Loucy (cell line): ENCODE results near the gene COL27A1.
"Not testable (repeated sequence)": the region's sequence is repeated elsewhere in the genome, so short reads cannot be mapped to it uniquely, and the experiment has no call there.

ENCODE experiments used
- H2AFZ ChIP-seq: fragments of 200-600 bp; sonication (generic); 2 replicates; pipeline ENCODE4 v1.6.0; 2016; ENCODE audit warnings: antibody characterized with exemption, mild to moderate bottlenecking, low read length, moderate library complexity
- H3F3A ChIP-seq: fragments of 200-600 bp; 2 replicates; pipeline ENCODE4 v1.6.0; 2016; ENCODE audit warnings: antibody characterized with exemption, low read depth, mild to moderate bottlenecking
- H3K27me3 ChIP-seq: fragments of 200-600 bp; sonication (generic); 2 replicates; pipeline ENCODE4 v1.6.1; 2014; ENCODE audit warnings: low read length, mild to moderate bottlenecking; ENCODE audit not compliant: insufficient read depth, poor library complexity, severe bottlenecking
- H3K36me3 ChIP-seq: fragments of 200-600 bp; sonication (generic); 2 replicates; pipeline ENCODE4 v1.6.1; 2016; ENCODE audit warnings: low read length; ENCODE audit not compliant: insufficient read depth
- H3K4me1 ChIP-seq: fragments of 200-600 bp; sonication (generic); 2 replicates; pipeline ENCODE4 v1.5.1; 2014; ENCODE audit warnings: low read length, mild to moderate bottlenecking; ENCODE audit not compliant: insufficient read depth, poor library complexity, severe bottlenecking
- H3K4me2 ChIP-seq: fragments of 200-600 bp; sonication (generic); 2 replicates; pipeline ENCODE4 v1.6.0; 2014; ENCODE audit warnings: antibody characterized with exemption, low read length, low read depth, mild to moderate bottlenecking; ENCODE audit not compliant: poor library complexity, severe bottlenecking
- H3K4me3 ChIP-seq: fragments of 200-600 bp; sonication (generic); 2 replicates; pipeline ENCODE4 v1.5.1; 2014; ENCODE audit warnings: low read length, mild to moderate bottlenecking, mixed read lengths; ENCODE audit not compliant: poor library complexity, severe bottlenecking
- H3K79me2 ChIP-seq: fragments of 200-600 bp; sonication (generic); 2 replicates; pipeline ENCODE4 v1.6.1; 2014; ENCODE audit warnings: low read length; ENCODE audit not compliant: insufficient read depth
- H3K9ac ChIP-seq: fragments of 200-600 bp; sonication (generic); 2 replicates; pipeline ENCODE4 v1.6.0; 2014; ENCODE audit warnings: mild to moderate bottlenecking, low read depth, low read length, moderate library complexity; ENCODE audit not compliant: poor library complexity, severe bottlenecking
- H3K9me2 ChIP-seq: fragments of 200-600 bp; sonication (generic); replicated peaks from 2 replicates; pipeline ENCODE4 v1.6.1; 2016; ENCODE audit warnings: low read depth, low read length, mixed read lengths
- H3K9me3 ChIP-seq: fragments of 200-600 bp; sonication (generic); 2 replicates; pipeline ENCODE4 v1.6.1; 2014; ENCODE audit warnings: mild to moderate bottlenecking, antibody characterized with exemption, low read length, low read depth; ENCODE audit not compliant: insufficient read depth
- H4K20me1 ChIP-seq: fragments of 200-600 bp; sonication (generic); 2 replicates; pipeline ENCODE4 v1.6.0; 2014; ENCODE audit warnings: antibody characterized with exemption, low read length, mild to moderate bottlenecking; ENCODE audit not compliant: insufficient read depth, poor library complexity, severe bottlenecking
- CTCF ChIP-seq: fragments of 200-600 bp; sonication (generic); conservative IDR thresholded peaks from 2 replicates; pipeline ENCODE4 v1.5.1; 2014; ENCODE audit warnings: mild to moderate bottlenecking, antibody characterized with exemption, low read length
- EZH2phosphoT487 ChIP-seq: fragments of 200-600 bp; IDR thresholded peaks from 2 replicates; pipeline ENCODE4 v1.6.1; 2018; ENCODE audit warnings: antibody characterized with exemption, mild to moderate bottlenecking, moderate library complexity, borderline replicate concordance

Gene COL27A1

GRCh38 chr9:114330636-114331035, 175.3 kb downstream of the COL27A1 start:
- H3K9me2 ChIP-seq: no peaks in the 10 kb centered on the region
- no peaks in the 10 kb centered on the region for H3K4me1 ChIP-seq
- H4K20me1 ChIP-seq: no peaks in the 10 kb centered on the region
- H3K4me3 ChIP-seq: no peak overlapping the region
- no peaks in the 10 kb centered on the region for H3K27me3 ChIP-seq
- H3K9ac ChIP-seq: no peak overlapping the region
- H3F3A ChIP-seq: no peaks in the 10 kb centered on the region
- H3K36me3 ChIP-seq: peaks cover 10% of the 10 kb centered on the region; the same call in 1 of the 2 replicates
- no peak overlapping the region for H2AFZ ChIP-seq
- no peak overlapping the region for H3K4me2 ChIP-seq
- TF ChIP-seq EZH2phosphoT487: no peak
- no peak for TF ChIP-seq CTCF
- H3K9me3 ChIP-seq: no peaks in the 10 kb centered on the region
- H3K79me2 ChIP-seq: no peaks in the 10 kb centered on the region

- H3K4me2 ChIP-seq, H3K9ac ChIP-seq, H3K9me2 ChIP-seq, H3K4me3 ChIP-seq, H3K9me3 ChIP-seq, H3K27me3 ChIP-seq, H3K79me2 ChIP-seq, H4K20me1 ChIP-seq, H2AFZ ChIP-seq, H3F3A ChIP-seq, H3K4me1 ChIP-seq: not testable (repeated sequence)
- peaks cover 18% of the 10 kb centered on the region; the same call in 1 of the 2 replicates for H3K36me3 ChIP-seq
Observed at GRCh38 chr9:114331229-114332195, 176.2 kb downstream of the COL27A1 start.

- H3K9me3 ChIP-seq, H2AFZ ChIP-seq, H3K4me1 ChIP-seq, H3K4me2 ChIP-seq, H3K9ac ChIP-seq, H3K9me2 ChIP-seq, H4K20me1 ChIP-seq, H3K27me3 ChIP-seq, H3K79me2 ChIP-seq, H3F3A ChIP-seq, H3K4me3 ChIP-seq: not testable (repeated sequence)
- peaks cover 26% of the 10 kb centered on the region; the same call in 1 of the 2 replicates for H3K36me3 ChIP-seq
Observed at GRCh38 chr9:114332474-114333040, 177.2 kb downstream of the COL27A1 start.

GRCh38 chr9:114333718-114334117, 178.4 kb downstream of the COL27A1 start:
- not testable (repeated sequence) for H3K79me2 ChIP-seq, H3K9ac ChIP-seq, H3K9me2 ChIP-seq, H3F3A ChIP-seq, H3K9me3 ChIP-seq, H4K20me1 ChIP-seq, H3K4me3 ChIP-seq, H3K4me1 ChIP-seq, H3K4me2 ChIP-seq, H3K27me3 ChIP-seq, H2AFZ ChIP-seq
- peaks cover 37% of the 10 kb centered on the region; the same call in 1 of the 2 replicates for H3K36me3 ChIP-seq
